HG02642 (cell line): Measurements from ENCODE around the gene HRH1.

ENCODE experiments used
- ATAC-seq: cut with Tn5 transposase; IDR thresholded peaks from one replicate; pipeline ENCODE4 v1.9.1; 2021; ENCODE audit warnings: mild to moderate bottlenecking; ENCODE audit not compliant: unreplicated experiment, poor library complexity

HRH1 gene

GRCh38 chr3:11271986-11272904 lies 118.0 kb downstream of the HRH1 start, which contains the start of gene ATG7:
TSS of gene ATG7 (plus strand) at chr3:11272397. CDS start at chr3:11298696, 26,299 bp downstream.
- peak; percentile 99 for ATAC-seq

DNA sequence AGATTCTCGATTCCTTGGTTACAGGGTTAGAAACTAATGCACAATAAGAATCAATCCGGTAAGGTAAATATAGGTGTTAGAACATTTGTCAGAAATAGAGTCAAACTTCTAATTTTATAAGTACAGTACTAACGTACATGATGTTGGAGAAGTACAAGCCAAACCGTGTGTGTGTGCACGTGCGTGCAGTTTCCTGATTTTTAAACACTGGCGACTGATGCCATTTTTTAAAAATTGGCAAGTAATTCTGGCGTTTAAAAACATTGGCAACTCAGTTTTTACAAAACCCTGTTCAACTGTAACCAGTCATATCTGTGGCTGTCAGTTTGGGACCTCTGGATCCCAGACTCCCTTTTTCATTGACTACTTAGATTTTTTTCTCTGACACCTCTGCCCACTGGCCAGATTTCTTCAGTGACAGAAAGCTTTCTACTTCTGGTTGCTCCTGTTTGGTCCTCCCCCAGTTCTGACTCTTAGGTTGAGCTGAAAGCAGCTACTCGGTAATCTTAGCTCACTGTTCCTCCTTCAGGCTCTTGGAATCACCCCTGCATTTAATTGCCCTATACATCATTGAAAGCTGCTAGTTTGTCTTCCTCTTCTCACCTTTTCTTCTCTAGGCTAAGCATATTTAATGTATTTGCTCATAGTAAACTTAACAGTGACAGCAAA lies 118.7 kb downstream of the HRH1 start:
- no peak for ATAC-seq

- no peak for ATAC-seq
These were observed 119.6 kb downstream of the HRH1 start for GRCh38 chr3:11273891-11274291.

GRCh38 chr3:11274566-11275142 lies 120.4 kb downstream of the HRH1 start:
- ATAC-seq: no peak

GRCh38 chr3:11275926-11276325 lies 121.6 kb downstream of the HRH1 start:
- ATAC-seq: no peak

DNA sequence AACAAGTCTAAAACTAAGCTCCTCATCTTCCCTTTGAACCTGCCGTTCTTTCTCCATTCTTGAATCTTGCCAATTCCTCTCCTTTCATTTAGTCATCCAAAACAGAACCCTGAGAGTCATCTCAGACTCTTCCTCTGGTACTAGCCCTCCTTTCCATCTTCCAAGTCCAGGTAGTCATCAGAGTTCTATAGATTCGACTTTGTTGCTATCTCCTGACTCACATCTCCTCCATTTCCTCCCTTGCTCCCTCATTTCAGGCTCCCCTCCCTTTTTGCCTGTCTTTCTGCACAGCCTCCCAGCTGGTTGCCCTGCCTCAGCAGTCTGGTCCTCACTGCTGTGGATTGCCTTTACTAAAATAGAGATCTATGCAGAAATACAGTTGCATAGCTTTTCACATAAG lies 122.6 kb downstream of the HRH1 start:
- no peak for ATAC-seq

- ATAC-seq: no peak
These were observed 128.2 kb downstream of the HRH1 start for GRCh38 chr3:11282250-11283138.

DNA sequence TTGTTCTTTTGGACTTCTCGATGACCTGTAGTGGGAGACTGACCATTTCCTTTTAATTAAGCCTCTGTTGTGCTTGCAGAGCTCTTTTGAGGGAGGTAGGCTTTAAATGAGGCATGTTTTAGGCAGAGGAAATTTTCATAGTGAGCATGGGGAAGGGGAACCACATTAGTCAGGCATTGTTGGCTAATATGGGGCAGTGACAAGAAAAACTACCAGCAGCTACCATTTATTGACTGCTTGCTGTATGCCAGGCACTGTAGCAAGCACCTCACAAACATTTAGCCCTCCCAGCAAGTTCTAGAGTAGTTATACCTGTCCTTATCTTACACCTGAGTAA lies 128.8 kb downstream of the HRH1 start:
- ATAC-seq: no peak

- ATAC-seq: no peak
These were observed 129.7 kb downstream of the HRH1 start for GRCh38 chr3:11284011-11284410.

- ATAC-seq: no peak
These were observed 131.2 kb downstream of the HRH1 start for GRCh38 chr3:11285471-11285870.

DNA sequence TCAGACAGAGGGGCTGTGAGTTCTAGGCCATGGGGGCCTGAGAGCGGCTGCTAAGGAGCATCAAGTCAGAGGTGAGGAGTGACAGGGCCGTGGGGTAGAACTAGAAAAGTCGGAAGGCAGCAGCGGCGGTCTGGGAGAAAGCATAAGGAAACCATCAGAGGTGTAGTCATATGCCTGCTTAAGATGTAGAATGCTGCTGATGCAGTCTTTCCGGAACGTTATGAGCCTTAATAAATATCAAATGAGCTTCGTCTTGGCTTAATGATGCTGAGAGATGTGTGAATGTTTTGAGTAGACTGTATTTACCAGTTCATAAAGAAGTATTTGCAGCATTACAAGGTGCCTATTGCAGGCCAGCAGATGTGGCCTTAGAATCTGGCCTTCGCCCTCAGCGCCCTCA lies 133.1 kb downstream of the HRH1 start:
- ATAC-seq: no peak

DNA sequence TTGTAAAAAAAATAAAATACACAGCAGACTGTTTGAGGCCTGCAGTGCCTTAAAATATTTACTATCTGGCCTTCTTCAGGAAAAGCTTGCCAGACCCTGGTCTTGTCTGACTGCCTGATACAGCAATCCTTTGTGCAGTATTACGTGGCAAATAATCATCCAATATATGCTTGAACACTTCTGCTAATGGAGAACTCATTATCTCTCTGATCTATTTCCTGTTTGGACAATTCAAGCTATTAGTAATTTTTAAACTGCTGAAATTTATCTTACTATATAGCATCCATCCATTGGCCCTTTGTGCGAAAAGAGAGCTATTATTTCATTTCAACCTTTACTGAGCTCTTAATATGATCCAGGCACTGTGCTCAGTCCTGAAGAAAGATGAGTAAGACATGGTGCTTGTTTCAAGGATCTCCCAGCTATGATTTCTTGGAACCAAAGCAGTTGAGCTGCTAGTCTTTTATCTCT lies 133.8 kb downstream of the HRH1 start:
- no peak for ATAC-seq

DNA sequence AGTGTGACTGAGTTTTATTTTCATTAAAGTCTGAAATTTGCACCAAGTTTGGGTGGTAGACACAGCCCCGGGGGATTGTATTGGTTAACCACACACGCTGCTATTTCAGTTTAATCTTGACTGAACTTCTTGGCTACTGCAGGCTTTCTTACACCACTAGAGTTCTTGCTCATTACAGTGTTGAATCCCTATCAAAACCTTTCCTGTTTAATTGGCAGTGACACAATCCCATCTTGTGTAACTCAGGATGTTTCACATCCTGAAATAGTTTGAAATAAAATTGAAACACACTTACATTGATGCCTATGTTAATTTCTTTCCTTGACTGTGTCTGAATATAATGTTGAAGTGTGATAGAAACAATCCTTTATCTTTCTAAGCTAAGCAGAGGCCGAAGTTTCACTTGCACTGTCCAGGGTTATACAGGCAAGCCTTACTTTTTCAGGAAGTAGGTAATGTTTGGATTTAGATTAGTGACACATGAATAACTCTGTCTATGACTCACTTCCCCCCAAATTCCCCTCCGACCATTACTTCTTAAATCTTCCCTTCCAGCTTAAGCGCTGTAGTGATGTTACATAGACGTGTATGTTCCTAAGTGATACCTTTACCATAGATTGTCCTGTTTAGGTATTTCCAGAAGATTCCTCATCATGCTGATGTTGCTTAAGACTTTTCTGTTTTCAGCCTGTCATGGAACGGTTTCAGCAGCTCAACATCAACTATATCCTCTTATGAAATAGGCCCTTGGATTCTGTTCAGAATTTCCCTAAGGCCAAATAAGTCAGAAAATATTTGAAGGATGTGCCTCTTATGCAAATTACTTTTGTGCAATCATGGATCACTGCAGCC lies 134.7 kb downstream of the HRH1 start:
- peak; percentile 59 for ATAC-seq

- no peak for ATAC-seq
These were observed 135.6 kb downstream of the HRH1 start for GRCh38 chr3:11289864-11290263.

GRCh38 chr3:11290743-11291680 lies 136.7 kb downstream of the HRH1 start:
- ATAC-seq: no peak

DNA sequence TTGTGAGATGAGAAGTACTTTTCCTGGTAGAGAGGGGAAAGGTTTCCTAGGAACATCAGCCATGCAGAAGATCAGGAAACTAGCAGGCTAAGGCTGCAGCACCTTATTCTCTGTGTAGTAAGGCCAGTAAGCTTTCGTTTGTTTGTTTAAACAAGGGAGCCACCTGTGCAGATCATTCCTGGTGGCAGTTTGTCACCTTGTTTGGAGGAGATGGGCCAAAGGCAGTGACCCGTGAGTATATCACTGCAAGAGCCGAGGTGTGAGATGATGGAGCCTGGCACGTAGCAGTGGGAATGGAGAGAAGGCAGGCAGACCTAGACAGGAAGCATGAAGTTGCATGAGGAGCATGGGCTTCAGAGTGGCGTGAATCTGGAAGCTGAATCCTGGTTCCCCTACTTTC lies 137.5 kb downstream of the HRH1 start:
- no peak for ATAC-seq

DNA sequence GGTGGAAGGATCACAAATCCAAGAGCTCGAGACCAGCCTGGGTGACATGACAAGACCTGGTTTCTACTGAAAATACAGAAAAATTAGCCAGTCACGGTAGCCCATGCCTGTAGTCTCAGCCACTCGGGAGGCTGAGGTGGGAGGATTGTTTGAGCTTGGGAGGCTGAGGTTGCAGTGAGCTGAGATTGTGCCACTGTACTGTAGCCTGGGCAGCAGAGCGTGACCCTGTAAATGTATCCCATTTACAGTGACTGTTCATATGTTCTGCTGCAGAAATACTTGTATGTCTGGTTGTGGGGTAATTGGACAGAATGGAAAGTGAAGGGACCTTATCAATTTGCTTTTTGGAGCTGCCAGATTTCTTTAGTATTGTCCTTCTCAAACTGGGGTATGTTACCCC lies 142.8 kb downstream of the HRH1 start:
- no peak for ATAC-seq

GRCh38 chr3:11300970-11301369 lies 146.7 kb downstream of the HRH1 start:
- no peak for ATAC-seq
